Hematopoietic multipotent progenitor cell treated with erythropoietin and hydrocortisone succinate and interleukin-3 and kit ligand, for 17 days (in vitro differentiated cells): ENCODE measurements around the gene SND1.

ENCODE experiments used
- DNase-seq: peaks from one replicate; pipeline ENCODE4 v3.0.0-alpha.2; 2015; ENCODE audit warnings: low spot score

Gene SND1

DNA sequence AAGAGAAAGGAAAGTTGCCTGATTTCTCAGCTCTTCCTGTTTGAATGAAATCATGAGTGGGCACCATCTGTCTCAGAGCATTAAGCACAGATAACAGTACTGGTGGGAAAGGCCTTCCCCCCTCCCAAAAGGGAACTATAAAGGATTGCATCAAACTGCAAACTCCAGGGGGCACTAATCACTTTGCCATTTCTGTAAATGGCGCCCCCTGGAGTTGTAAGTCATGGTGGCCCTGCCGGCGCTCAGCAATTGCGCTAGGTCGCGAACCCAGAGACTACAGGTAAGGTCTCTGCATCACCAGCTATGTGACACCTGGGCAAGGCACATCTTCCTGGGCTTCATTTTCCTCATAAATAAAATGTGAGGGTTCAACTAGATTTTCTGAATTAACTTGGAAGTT, 368.2 kb downstream of the SND1 start:
- DNase-seq, result peak; percentile 32

- DNase-seq, result no peak
Measured at GRCh38 chr7:128021366-128021765, 369.4 kb downstream of the SND1 start.

DNA sequence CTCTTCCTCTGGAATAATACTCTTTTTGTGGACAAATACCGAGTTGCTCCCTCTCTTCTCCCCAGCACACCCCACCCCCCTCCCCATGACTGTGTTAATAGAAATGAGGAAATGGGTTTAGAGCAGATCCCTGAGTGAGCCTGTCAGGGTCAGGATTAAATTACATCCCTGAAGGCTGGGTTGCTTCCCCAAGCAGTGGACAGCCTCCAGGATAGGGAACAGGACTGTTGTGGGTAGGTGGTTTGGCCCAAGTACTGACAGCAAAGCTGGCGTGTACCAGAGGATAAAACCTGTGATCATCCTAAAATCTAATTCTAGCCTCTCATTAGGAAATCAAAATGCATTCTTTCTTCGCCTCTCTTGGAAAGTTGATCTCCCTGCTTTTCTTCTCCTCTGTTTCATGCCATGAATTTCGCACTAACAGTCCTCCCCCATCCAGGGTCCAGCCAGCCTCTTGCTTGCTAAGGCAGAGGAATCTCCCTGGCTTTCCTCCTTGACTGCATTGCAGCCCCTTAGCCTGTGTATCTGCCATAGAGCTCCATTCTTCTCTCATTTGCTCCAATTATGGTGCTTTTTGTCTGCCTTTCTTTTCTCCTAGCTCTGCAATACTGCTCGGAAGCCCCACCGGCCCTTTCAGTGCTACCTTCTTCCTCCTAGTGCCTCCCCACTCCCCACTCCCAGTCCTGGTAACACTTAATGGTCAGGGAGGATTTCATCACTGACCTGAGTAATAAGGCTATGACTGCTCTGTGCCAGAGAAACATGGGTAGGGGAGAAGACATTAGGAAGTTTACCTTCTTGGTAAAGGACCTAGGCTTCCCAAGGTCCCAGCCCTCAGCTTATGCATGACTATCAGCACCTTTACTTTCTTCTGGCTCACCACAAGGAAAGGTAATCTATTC, 370.9 kb downstream of the SND1 start:
- no peak for DNase-seq

DNA sequence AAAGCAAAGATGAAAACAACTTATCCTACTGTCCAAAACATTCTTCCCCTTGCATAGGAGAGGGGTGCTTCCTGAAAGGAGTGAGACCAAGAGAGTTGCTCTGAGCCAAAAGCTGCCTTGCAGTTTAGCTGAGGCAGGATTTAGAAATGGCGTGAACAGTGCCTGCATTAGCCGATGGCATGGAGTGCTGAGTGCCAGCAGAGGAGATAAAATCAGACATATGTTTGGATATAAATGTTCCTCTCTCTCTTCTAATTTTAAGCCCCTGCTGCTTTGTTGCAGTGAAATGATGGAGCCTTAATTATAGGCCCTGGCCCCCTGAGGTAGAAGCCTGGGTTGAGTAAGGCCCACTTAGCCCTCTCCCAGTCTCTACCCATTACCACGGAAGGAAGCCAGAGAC, 372.2 kb downstream of the SND1 start:
- DNase-seq, result no peak

GRCh38 chr7:128025380-128025779, 373.4 kb downstream of the SND1 start:
- no peak for DNase-seq

DNA sequence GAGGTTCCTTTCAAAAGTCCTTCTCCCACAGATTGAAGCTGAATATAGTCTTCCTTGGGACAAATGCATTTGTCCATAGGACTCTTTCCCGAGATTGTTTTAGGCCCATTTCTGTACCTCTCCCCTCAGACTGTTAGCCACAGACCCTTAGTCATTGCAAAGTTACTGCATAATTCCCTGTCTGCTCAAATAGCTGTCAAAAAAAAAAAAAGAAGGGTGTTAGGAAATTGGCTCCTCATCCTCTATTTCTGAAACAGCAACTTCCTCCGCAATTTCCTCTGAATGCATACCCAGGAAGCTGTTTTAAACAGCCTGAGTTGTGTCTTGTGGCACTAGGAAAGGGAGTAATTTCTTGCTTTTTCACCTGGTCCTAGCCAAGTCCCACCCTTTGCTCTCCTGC, 373.8 kb downstream of the SND1 start:
- no peak for DNase-seq

DNA sequence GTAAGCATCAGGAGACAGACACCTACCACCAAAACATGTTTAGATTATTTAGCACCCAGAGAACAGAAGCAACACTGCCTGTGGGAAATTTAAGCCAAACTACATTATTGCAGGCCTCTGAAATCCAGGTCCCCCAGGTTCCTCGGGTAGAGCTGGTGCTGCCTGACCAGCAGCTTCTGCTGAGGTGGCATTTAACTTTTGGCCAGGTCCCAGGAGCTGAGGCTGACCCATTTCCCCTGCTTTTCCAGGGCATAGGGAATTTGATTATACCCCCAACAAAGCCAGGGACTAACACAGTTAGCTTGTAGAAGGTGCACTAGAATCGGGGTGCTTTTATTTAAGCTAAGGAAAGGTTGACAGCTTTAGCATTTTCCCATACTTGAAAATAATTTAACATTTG, 374.6 kb downstream of the SND1 start:
- no peak for DNase-seq

GRCh38 chr7:128027485-128027980, 375.5 kb downstream of the SND1 start:
- no peak for DNase-seq

GRCh38 chr7:128029405-128029995, 377.5 kb downstream of the SND1 start:
- no peak for DNase-seq

GRCh38 chr7:128030263-128030653, 378.3 kb downstream of the SND1 start:
- DNase-seq, result no peak

- DNase-seq, result no peak
Measured at GRCh38 chr7:128030654-128031611, 378.9 kb downstream of the SND1 start, which contains the start of gene LRRC4. TSS of gene LRRC4 (minus strand) at chr7:128031437. CDS start at chr7:128030640, 797 bp downstream.

DNA sequence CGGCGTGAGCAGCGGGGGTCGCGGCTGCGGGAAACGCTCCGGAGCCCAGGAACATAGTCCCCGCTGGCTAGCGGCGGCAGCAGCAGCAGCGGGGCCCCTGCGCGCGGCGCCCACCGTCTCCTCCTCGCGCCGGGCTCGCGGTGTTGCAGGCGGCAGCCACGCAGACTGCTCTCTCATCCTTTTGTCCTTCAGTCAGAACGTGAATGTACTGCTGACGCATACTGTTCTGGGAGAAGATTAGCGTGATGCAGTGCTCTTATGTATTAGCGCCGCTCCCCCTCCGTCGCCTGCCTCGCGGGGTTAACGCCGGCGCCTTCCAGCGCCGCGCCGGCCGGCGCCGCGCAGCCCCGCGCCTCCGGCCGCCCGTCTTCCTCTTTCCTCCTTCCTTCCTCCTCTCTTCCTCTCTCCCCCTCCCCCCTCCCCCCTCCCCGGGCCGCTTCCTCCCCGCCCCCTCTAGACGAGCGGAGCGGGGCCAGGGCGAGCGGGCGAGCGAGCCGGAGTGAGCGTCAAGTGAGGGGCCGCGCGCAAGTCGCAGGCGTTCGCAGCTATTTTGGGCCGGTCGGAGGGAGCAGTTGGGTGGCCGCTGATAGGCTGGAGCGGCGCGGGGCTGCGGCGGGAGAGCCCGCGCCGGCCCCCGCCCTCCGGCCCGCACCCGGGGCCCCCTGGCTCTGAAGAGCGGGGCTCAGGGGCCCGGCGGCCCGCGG, 380.1 kb downstream of the SND1 start:
- DNase-seq, result peak; percentile 15

GRCh38 chr7:128032605-128033235, 380.7 kb downstream of the SND1 start:
- no peak for DNase-seq

DNA sequence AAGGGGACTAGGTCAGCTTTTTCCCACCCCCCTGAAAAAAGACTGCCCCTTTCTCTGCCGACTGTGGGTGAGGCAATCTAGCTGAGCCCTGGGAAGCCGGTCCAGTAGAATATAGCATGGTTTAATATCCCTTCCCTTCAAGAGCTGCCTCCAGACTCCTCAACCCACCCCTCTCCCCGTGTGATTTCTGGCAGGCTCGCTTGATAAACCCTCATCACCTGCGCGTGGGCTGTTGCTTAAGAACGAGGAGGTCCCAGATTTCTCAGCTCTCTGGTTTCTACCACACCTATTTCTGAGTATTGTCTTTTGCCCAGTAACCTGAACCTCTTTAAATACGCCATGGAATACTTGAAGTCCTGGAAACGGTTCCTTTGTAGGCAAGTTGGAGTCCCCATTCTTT, 381.3 kb downstream of the SND1 start:
- DNase-seq, result no peak

GRCh38 chr7:128034825-128035224, 382.8 kb downstream of the SND1 start:
- no peak for DNase-seq

- DNase-seq, result no peak
Measured at GRCh38 chr7:128035712-128036111, 383.7 kb downstream of the SND1 start.

DNA sequence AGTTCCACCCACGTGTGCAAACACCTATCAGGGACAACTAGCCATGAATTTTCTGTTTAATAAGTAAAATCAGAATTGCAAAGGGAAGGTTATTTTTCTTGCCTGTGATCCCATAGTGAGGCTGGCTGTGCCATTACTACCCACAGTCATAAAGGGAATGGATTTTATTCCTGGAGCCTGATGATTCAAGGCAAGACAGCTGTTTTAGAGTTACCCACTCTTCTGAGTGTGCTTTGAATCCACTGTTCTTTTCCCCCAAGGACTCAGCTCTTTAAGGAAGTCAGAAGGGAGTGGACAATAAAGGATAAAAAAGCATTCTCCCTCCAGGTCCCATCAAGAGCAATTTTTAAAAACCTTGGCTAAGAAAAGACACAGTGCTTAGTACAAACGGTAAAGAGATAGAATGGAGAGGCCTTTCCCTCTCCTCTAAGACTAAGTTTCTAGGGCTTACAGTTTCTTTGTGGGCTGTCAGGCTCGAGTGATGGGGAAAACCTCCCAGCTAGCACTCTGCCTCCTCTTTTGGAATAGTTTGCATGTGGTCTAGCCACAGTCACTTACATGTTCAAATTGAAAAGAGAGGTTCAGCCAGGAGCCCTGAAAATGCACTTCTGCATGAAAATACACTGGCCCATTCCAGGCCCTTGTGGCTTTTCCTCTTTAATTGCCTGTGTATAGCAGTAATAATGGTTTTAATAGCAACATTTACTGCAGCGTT, 384.4 kb downstream of the SND1 start:
- DNase-seq, result no peak

- no peak for DNase-seq
Measured at GRCh38 chr7:128037081-128037480, 385.1 kb downstream of the SND1 start.

GRCh38 chr7:128037880-128038619, 386.1 kb downstream of the SND1 start:
- DNase-seq, result no peak

DNA sequence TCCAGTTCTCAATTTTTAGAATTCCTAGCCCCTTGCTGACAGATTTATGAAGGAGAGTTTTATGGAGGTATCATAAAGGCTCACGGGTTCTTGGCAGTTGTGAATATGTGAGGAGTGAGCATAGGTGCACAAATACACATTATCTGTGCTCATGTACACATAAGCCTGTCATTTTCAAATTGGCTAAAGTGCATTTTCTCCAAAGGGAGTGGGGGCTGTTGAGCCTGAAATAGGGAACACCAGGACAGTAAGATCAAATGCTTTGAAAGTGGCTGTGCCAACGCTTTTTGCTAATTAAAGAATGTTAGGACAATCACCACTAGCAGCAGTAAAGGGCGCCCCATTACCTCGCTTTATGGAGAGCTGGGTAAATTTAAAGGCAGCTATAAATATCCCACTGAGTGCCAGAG, 387.6 kb downstream of the SND1 start:
- no peak for DNase-seq
